ENCODE results near the gene WIPF3. TPM values are rescaled to one million over a fixed set of nuclear protein-coding genes. Genes with fewer than 3 reads are reported as not detected.

The WIPF3 gene
- total RNA-seq, 1 experiment from 2014 or later = 11.6 TPM

GRCh38 chr7:29935111-29935510 is 128.8 kb downstream of the WIPF3 start:
- WGBS (ENCODE audit: extremely low coverage, insufficient read length, low lambda C conversion rate) = no CpG with 5 or more reads among the region's 2 CpGs

More at GRCh38 chr7:29935111-29935510, 128.8 kb downstream of the WIPF3 start:
- H4K8ac ChIP-seq (replicated peaks; ENCODE audit: insufficient read length, low read depth, low read length) = no peak overlapping the region
- no peak overlapping the region for H3K14ac ChIP-seq (ENCODE audit: insufficient read depth, low read length)
- H4K5ac ChIP-seq (ENCODE audit: insufficient read length, low read depth, low read length) = no peak overlapping the region
- no peak overlapping the region for H3K23ac ChIP-seq (ENCODE audit: insufficient read length, low read depth, low read length)
- no peak overlapping the region for H3T11ph ChIP-seq (ENCODE audit: low read length)
- no peak overlapping the region for H2AK5ac ChIP-seq (ENCODE audit: insufficient read length, low read length)
- H3K56ac ChIP-seq (ENCODE audit: insufficient read length, low read depth, low read length) = no peak overlapping the region
- no peaks in the 10 kb centered on the region for H3K27me3 ChIP-seq (ENCODE audit: insufficient read depth, low read length)
- H3K79me1 ChIP-seq (ENCODE audit: insufficient read depth, low read depth, low read length, poor library complexity, severe bottlenecking) = no peaks in the 10 kb centered on the region
- H3K27me3 Mint-ChIP-seq (ENCODE audit: low read depth) = no peaks in the 10 kb centered on the region
- no peak overlapping the region for H2BK5ac ChIP-seq (ENCODE audit: insufficient read length, low read length)
- no peak overlapping the region for H2AFZ ChIP-seq (ENCODE audit: low read length)
- H3K4ac ChIP-seq (ENCODE audit: low read depth, low read length) = no peak overlapping the region
- H4K20me1 ChIP-seq (ENCODE audit: control insufficient read depth, insufficient read depth, insufficient read length) = no peaks in the 10 kb centered on the region
- no peak overlapping the region for H4K91ac ChIP-seq (ENCODE audit: insufficient read length, low read depth, low read length)
- no peaks in the 10 kb centered on the region; the same call in 1 of the 2 replicates for H3K79me2 ChIP-seq (ENCODE audit: insufficient read depth, low read length)
- no peak overlapping the region for H3K27ac ChIP-seq (ENCODE audit: insufficient read length, low read depth, low read length)
- H3K9ac ChIP-seq (ENCODE audit: extremely low read depth, insufficient read length, low read length) = no peak overlapping the region
- no peaks in the 10 kb centered on the region for H3K4me1 ChIP-seq (ENCODE audit: insufficient read depth, low read length)
- no peak overlapping the region for H3K27ac Mint-ChIP-seq
- H3K18ac ChIP-seq (ENCODE audit: insufficient read length, low read depth, low read length) = no peak overlapping the region
- TF ChIP-seq, protein P1, sequence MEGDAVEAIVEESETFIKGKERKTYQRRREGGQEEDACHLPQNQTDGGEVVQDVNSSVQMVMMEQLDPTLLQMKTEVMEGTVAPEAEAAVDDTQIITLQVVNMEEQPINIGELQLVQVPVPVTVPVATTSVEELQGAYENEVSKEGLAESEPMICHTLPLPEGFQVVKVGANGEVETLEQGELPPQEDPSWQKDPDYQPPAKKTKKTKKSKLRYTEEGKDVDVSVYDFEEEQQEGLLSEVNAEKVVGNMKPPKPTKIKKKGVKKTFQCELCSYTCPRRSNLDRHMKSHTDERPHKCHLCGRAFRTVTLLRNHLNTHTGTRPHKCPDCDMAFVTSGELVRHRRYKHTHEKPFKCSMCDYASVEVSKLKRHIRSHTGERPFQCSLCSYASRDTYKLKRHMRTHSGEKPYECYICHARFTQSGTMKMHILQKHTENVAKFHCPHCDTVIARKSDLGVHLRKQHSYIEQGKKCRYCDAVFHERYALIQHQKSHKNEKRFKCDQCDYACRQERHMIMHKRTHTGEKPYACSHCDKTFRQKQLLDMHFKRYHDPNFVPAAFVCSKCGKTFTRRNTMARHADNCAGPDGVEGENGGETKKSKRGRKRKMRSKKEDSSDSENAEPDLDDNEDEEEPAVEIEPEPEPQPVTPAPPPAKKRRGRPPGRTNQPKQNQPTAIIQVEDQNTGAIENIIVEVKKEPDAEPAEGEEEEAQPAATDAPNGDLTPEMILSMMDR (conservative IDR thresholded peaks at IDR 0.05) = no peak
- no peaks in the 10 kb centered on the region for H3K23me2 ChIP-seq (ENCODE audit: insufficient read length, low read depth, low read length, poor library complexity, severe bottlenecking)
- no peak overlapping the region for H2BK120ac ChIP-seq (ENCODE audit: low read depth, low read length, poor library complexity, severe bottlenecking)
- peaks cover 38 to 89% (median 53%) of the 10 kb centered on the region in 3 experiments for H3K36me3 Mint-ChIP-seq (ENCODE audit: insufficient read depth in 1 of 3, low read depth in 3 of 3)
- no peak for DNase-seq
- no peak overlapping the region for H2BK20ac ChIP-seq (ENCODE audit: low read depth, low read length, poor library complexity, severe bottlenecking)
- no peak overlapping the region for H3K4me3 Mint-ChIP-seq
- no peaks in the 10 kb centered on the region for H3K4me1 Mint-ChIP-seq
- no peak overlapping the region for H3K4me2 ChIP-seq (ENCODE audit: insufficient read depth, insufficient read length, low read length)
- no peak overlapping the region for H2BK12ac ChIP-seq (ENCODE audit: insufficient read length, low read depth, low read length)
- peaks cover 6% of the 10 kb centered on the region for H3K9me3 ChIP-seq (ENCODE audit: control insufficient read depth, low read depth, low read length)
- no peak overlapping the region for H2BK15ac ChIP-seq (ENCODE audit: low read depth, low read length)
- peaks cover 3 to 4% of the 10 kb centered on the region in 2 experiments; a peak in 3 of 5 replicates for H3K9me3 Mint-ChIP-seq

All from H9 (cell line).